CD4-positive, alpha-beta T cell (primary cell): ENCODE measurements around the gene KCNMA1. TPM values are rescaled to one million over a fixed set of nuclear protein-coding genes. Genes with fewer than 3 reads are reported as not detected.

ENCODE experiments used
- ATAC-seq: fragments of 200-7000 bp; cut with Tn5 transposase; one replicate; pipeline ENCODE4 v1.10.0; 2022; ENCODE audit warnings: mild to moderate bottlenecking; ENCODE audit not compliant: poor library complexity
- CTCF ChIA-PET: fragments of 350-600 bp; sonication (Branson Sonifier 250); formaldehyde crosslinking; loops from one replicate; lab custom pipeline; 2021; ENCODE audit warnings: antibody characterized with exemption, inconsistent platforms; lab: Charles Lee
- POLR2A ChIA-PET: fragments of 350-600 bp; sonication (Branson Sonifier 250); formaldehyde crosslinking; loops from one replicate; lab custom pipeline; 2021; ENCODE audit warnings: antibody characterized with exemption, inconsistent platforms; lab: Charles Lee
- DNase-seq, 14 experiments: peaks; one replicate each; pipeline ENCODE4 v3.0.0-alpha.2; 2013 to 2020; ENCODE audit warnings: mixed read lengths in 2 of 14
- H3K27ac ChIP-seq, 2 donors: one replicate each; pipeline versions ENCODE4 v1.5.1 to v1.7.0; 2013; ENCODE audit warnings: low read length in 2 of 2, low read depth in 1 of 2, mild to moderate bottlenecking in 1 of 2
- H3K27me3 ChIP-seq, 2 experiments: 1 replicate in 1 of 2; 2 replicates in 1 of 2; pipeline versions ENCODE4 v1.6.1 to v1.7.0; 2013; ENCODE audit warnings: low read length in 2 of 2, control low read depth in 1 of 2, mild to moderate bottlenecking in 1 of 2, moderate library complexity in 1 of 2; ENCODE audit not compliant: insufficient read depth in 2 of 2, control insufficient read depth in 1 of 2
- H3K36me3 ChIP-seq: one replicate; pipeline ENCODE4 v1.6.1; 2013; ENCODE audit warnings: low read length, control low read depth; ENCODE audit not compliant: insufficient read depth
- H3K4me1 ChIP-seq: one replicate; pipeline ENCODE4 v1.6.1; 2013; ENCODE audit warnings: low read length, control low read depth; ENCODE audit not compliant: insufficient read depth
- H3K4me3 ChIP-seq: one replicate; pipeline ENCODE4 v1.5.1; 2013; ENCODE audit warnings: mild to moderate bottlenecking, low read length, moderate library complexity
- H3K9me3 ChIP-seq, 2 experiments: 1 replicate in 1 of 2; 2 replicates in 1 of 2; pipeline versions ENCODE4 v1.6.1 to v1.7.0; 2013; ENCODE audit warnings: low read length in 2 of 2, mild to moderate bottlenecking in 2 of 2, control low read depth in 1 of 2, moderate library complexity in 1 of 2; ENCODE audit not compliant: control insufficient read depth in 1 of 2, insufficient read depth in 1 of 2
- H3K27ac Mint-ChIP-seq: one replicate; pipeline ENCODE4 v1.8.0; 2020; ENCODE audit warnings: mixed read lengths
- H3K27me3 Mint-ChIP-seq: one replicate; pipeline ENCODE4 v1.8.0; 2021; ENCODE audit warnings: mixed read lengths
- H3K36me3 Mint-ChIP-seq: one replicate; pipeline ENCODE4 v1.8.0; 2021; ENCODE audit warnings: low read depth, mixed read lengths
- H3K4me1 Mint-ChIP-seq: one replicate; pipeline ENCODE4 v1.8.0; 2021; ENCODE audit warnings: low read depth, mixed read lengths
- H3K4me3 Mint-ChIP-seq: one replicate; pipeline ENCODE4 v1.8.0; 2020; ENCODE audit warnings: mild to moderate bottlenecking, mixed read lengths
- H3K9me3 Mint-ChIP-seq: one replicate; pipeline ENCODE4 v1.8.0; 2020; ENCODE audit warnings: mixed read lengths
- CTCF ChIP-seq: fragments of 200-600 bp; IDR thresholded peaks from one replicate; pipeline ENCODE4 v1.8.0; 2022; ENCODE audit warnings: antibody characterized with exemption, mild to moderate bottlenecking
- intact Hi-C, 2 experiments: fragments of 100-400 bp; cut with DNase I in 1 of 2; cut with micrococcal nuclease in 1 of 2; formaldehyde crosslinking; loops; one replicate each; pipeline versions ENCODE4 v1.15.1 to v1.9.0; 2023 to 2025; cut with DNase I, micrococcal nuclease
- total RNA-seq, 174 experiments: library from RNA in 2 of 174; stranded (reverse) in 2 of 174; gene quantifications; one replicate each; pipeline ENCODE4 v1.2.3 and lab custom pipeline; 2021 to 2026

KCNMA1 gene
- total RNA-seq, 2 experiments from 2014 or later = not detected

GRCh38 chr10:77577666-77578229 lies 59.9 kb downstream of the KCNMA1 start:
- Histone ChIP-seq H3K27ac (no peak overlapping the region), H3K27me3 (no peaks in the 10 kb centered on the region), H3K4me3 (no peak overlapping the region), H3K36me3 (no peaks in the 10 kb centered on the region), H3K4me1 (no peaks in the 10 kb centered on the region), H3K9me3 (no peaks in the 10 kb centered on the region)
- H3K9me3 Mint-ChIP-seq = no peaks in the 10 kb centered on the region
- intact Hi-C loops = no loop called here
- no peak for DNase-seq
- no peak overlapping the region for H3K27ac Mint-ChIP-seq
- H3K27me3 Mint-ChIP-seq = no peaks in the 10 kb centered on the region
- POLR2A ChIA-PET = no interaction called here
- no peak for TF ChIP-seq CTCF
- H3K4me3 Mint-ChIP-seq = no peak overlapping the region
- H3K36me3 Mint-ChIP-seq = no peaks in the 10 kb centered on the region
- no peak for ATAC-seq
- H3K4me1 Mint-ChIP-seq = no peaks in the 10 kb centered on the region
- CTCF ChIA-PET = no interaction called here

GRCh38 chr10:77576444-77577032 lies 61.1 kb downstream of the KCNMA1 start:
- Histone ChIP-seq H3K27ac (no peak overlapping the region), H3K4me3 (no peak overlapping the region), H3K36me3 (no peaks in the 10 kb centered on the region), H3K9me3 (no peaks in the 10 kb centered on the region), H3K4me1 (no peaks in the 10 kb centered on the region), H3K27me3 (no peaks in the 10 kb centered on the region)
- H3K27ac Mint-ChIP-seq = no peak overlapping the region
- no peaks in the 10 kb centered on the region for H3K27me3 Mint-ChIP-seq
- intact Hi-C loops = no loop called here
- no peaks in the 10 kb centered on the region for H3K4me1 Mint-ChIP-seq
- ChIA-PET POLR2A (no interaction called here), CTCF (no interaction called here)
- ATAC-seq (no peak), DNase-seq (no peak)
- H3K9me3 Mint-ChIP-seq = no peaks in the 10 kb centered on the region
- no peak overlapping the region for H3K4me3 Mint-ChIP-seq
- H3K36me3 Mint-ChIP-seq = no peaks in the 10 kb centered on the region
- TF ChIP-seq CTCF = no peak

GRCh38 chr10:77576007-77576367 lies 61.6 kb downstream of the KCNMA1 start:
- ChIA-PET POLR2A (no interaction called here), CTCF (no interaction called here)
- intact Hi-C loops = no loop called here
- Mint-ChIP-seq H3K27me3 (no peaks in the 10 kb centered on the region), H3K27ac (no peak overlapping the region), H3K36me3 (no peaks in the 10 kb centered on the region), H3K9me3 (no peaks in the 10 kb centered on the region), H3K4me1 (no peaks in the 10 kb centered on the region), H3K4me3 (no peak overlapping the region)
- Histone ChIP-seq H3K27me3 (no peaks in the 10 kb centered on the region), H3K27ac (no peak overlapping the region), H3K4me1 (no peaks in the 10 kb centered on the region), H3K9me3 (no peaks in the 10 kb centered on the region), H3K36me3 (no peaks in the 10 kb centered on the region), H3K4me3 (no peak overlapping the region)
- DNase-seq (no peak), ATAC-seq (no peak)
- TF ChIP-seq CTCF = no peak
